ENCODE measurements around the gene IGSF21. TPM values are rescaled to one million over a fixed set of nuclear protein-coding genes. Genes with fewer than 3 reads are reported as not detected.

Gene IGSF21
- total RNA-seq, 1 experiment from 2014 or later: 5.2 TPM

DNA sequence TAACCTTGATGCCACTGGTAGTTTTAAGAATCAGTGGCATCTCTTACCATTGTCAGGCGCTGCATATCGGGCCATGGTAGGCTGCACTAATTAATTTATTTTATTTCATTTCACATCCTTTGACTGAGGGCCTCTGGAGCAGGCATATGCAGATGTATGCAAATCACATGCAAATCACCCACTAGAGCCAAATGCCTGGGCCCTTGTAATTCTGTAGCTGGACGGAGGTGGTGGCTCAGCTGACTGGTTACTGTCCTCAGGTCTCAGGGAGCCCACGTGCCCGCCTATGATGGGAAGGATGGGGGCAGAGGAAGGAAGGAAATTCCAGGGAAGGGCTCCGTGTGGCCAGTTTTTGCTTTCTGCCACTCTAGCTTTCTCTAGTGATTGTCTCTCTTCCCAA, 122.7 kb downstream of the IGSF21 start:
- H3K4me1 ChIP-seq (ENCODE audit: insufficient read depth, low read length): peaks cover 14% of the 10 kb centered on the region; the same call in 1 of the 2 replicates
- H4K5ac ChIP-seq (ENCODE audit: insufficient read length, low read depth, low read length): no peak overlapping the region
- H3K4ac ChIP-seq (ENCODE audit: low read depth, low read length): no peak overlapping the region
- no peak overlapping the region for H3K4me2 ChIP-seq (ENCODE audit: insufficient read depth, insufficient read length, low read length)
- DNase-seq: no peak
- no peak overlapping the region for H4K8ac ChIP-seq (replicated peaks; ENCODE audit: insufficient read length, low read depth, low read length)
- no peak overlapping the region for H3K27ac Mint-ChIP-seq
- H3K4me3 Mint-ChIP-seq: no peak overlapping the region
- H2AFZ ChIP-seq (ENCODE audit: low read length): no peak overlapping the region
- no peak overlapping the region for H3K9ac ChIP-seq (ENCODE audit: extremely low read depth, insufficient read length, low read length)
- peaks cover 19 to 20% of the 10 kb centered on the region in 2 experiments for H3K9me3 Mint-ChIP-seq
- peaks cover 11 to 24% (median 21%) of the 10 kb centered on the region in 3 experiments for H3K36me3 Mint-ChIP-seq (ENCODE audit: insufficient read depth in 1 of 3, low read depth in 3 of 3)
- no peak overlapping the region for H3K56ac ChIP-seq (ENCODE audit: insufficient read length, low read depth, low read length)
- no peaks in the 10 kb centered on the region for H3K23me2 ChIP-seq (ENCODE audit: insufficient read length, low read depth, low read length, poor library complexity, severe bottlenecking)
- peaks cover 42 to 43% of the 10 kb centered on the region in 2 experiments for H3K4me1 Mint-ChIP-seq
- no peak overlapping the region for H2BK12ac ChIP-seq (ENCODE audit: insufficient read length, low read depth, low read length)
- no peaks in the 10 kb centered on the region for H3K79me2 ChIP-seq (ENCODE audit: insufficient read depth, low read length)
- no peak overlapping the region for H2BK5ac ChIP-seq (ENCODE audit: insufficient read length, low read length)
- no peak overlapping the region for H3K18ac ChIP-seq (ENCODE audit: insufficient read length, low read depth, low read length)
- no peak overlapping the region for H2AK5ac ChIP-seq (ENCODE audit: insufficient read length, low read length)
- WGBS (ENCODE audit: extremely low coverage, insufficient read length, low lambda C conversion rate): no CpG with 5 or more reads among the region's 6 CpGs
- no peaks in the 10 kb centered on the region for H4K20me1 ChIP-seq (ENCODE audit: control insufficient read depth, insufficient read depth, insufficient read length)
- no peak overlapping the region for H2BK20ac ChIP-seq (ENCODE audit: low read depth, low read length, poor library complexity, severe bottlenecking)
- no peaks in the 10 kb centered on the region for H3K9me3 ChIP-seq (ENCODE audit: control insufficient read depth, low read depth, low read length)
- TF ChIP-seq, protein P1, sequence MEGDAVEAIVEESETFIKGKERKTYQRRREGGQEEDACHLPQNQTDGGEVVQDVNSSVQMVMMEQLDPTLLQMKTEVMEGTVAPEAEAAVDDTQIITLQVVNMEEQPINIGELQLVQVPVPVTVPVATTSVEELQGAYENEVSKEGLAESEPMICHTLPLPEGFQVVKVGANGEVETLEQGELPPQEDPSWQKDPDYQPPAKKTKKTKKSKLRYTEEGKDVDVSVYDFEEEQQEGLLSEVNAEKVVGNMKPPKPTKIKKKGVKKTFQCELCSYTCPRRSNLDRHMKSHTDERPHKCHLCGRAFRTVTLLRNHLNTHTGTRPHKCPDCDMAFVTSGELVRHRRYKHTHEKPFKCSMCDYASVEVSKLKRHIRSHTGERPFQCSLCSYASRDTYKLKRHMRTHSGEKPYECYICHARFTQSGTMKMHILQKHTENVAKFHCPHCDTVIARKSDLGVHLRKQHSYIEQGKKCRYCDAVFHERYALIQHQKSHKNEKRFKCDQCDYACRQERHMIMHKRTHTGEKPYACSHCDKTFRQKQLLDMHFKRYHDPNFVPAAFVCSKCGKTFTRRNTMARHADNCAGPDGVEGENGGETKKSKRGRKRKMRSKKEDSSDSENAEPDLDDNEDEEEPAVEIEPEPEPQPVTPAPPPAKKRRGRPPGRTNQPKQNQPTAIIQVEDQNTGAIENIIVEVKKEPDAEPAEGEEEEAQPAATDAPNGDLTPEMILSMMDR (conservative IDR thresholded peaks at IDR 0.05): no peak
- no peak overlapping the region for H3T11ph ChIP-seq (ENCODE audit: low read length)
- peaks cover 2% of the 10 kb centered on the region for H3K27me3 Mint-ChIP-seq (ENCODE audit: low read depth)
- H3K23ac ChIP-seq (ENCODE audit: insufficient read length, low read depth, low read length): no peak overlapping the region
- H3K79me1 ChIP-seq (ENCODE audit: insufficient read depth, low read depth, low read length, poor library complexity, severe bottlenecking): no peaks in the 10 kb centered on the region
- no peak overlapping the region for H3K27ac ChIP-seq (ENCODE audit: insufficient read length, low read depth, low read length)
- no peak overlapping the region for H4K91ac ChIP-seq (ENCODE audit: insufficient read length, low read depth, low read length)
- no peak overlapping the region for H3K14ac ChIP-seq (ENCODE audit: insufficient read depth, low read length)
- H2BK15ac ChIP-seq (ENCODE audit: low read depth, low read length): no peak overlapping the region
- H3K27me3 ChIP-seq (ENCODE audit: insufficient read depth, low read length): no peaks in the 10 kb centered on the region
- no peak overlapping the region for H2BK120ac ChIP-seq (ENCODE audit: low read depth, low read length, poor library complexity, severe bottlenecking)

Measured in H9 (cell line).